HG02571 (cell line): ENCODE measurements around the gene COL26A1.
"Not testable (repeated sequence)": the region's sequence is repeated elsewhere in the genome, so short reads cannot be mapped to it uniquely, and the experiment has no call there.

ENCODE experiments used
- ATAC-seq: cut with Tn5 transposase; IDR thresholded peaks from one replicate; pipeline ENCODE4 v1.9.1; 2021; ENCODE audit warnings: mild to moderate bottlenecking, moderate library complexity; ENCODE audit not compliant: unreplicated experiment

Gene COL26A1

GRCh38 chr7:101362334-101363195 lies at the start of gene COL26A1:
Gene COL26A1 (plus strand): TSS chr7:101362875. CDS start chr7:101363033, 158 bp downstream.
- no peak for ATAC-seq

- no peak for ATAC-seq
Measured at GRCh38 chr7:101315336-101315735, 47.3 kb upstream of the COL26A1 start.

- ATAC-seq = no peak
Measured at GRCh38 chr7:101319401-101319800, 43.3 kb upstream of the COL26A1 start.

- ATAC-seq = peak; percentile 93
Measured at GRCh38 chr7:101321491-101322401, 40.9 kb upstream of the COL26A1 start, which contains the start of gene IFT22. Gene IFT22 (minus strand): TSS chr7:101321812. CDS start chr7:101321709, 103 bp downstream.

- ATAC-seq = no peak
Measured at GRCh38 chr7:101328159-101328558, 34.5 kb upstream of the COL26A1 start.

- no peak for ATAC-seq
Measured at GRCh38 chr7:101330011-101330484, 32.6 kb upstream of the COL26A1 start.

GRCh38 chr7:101332026-101332425 lies 30.6 kb upstream of the COL26A1 start:
- ATAC-seq = no peak

GRCh38 chr7:101333912-101334311 lies 28.8 kb upstream of the COL26A1 start:
- no peak for ATAC-seq

- no peak for ATAC-seq
Measured at GRCh38 chr7:101340379-101340778, 22.3 kb upstream of the COL26A1 start.

GRCh38 chr7:101342892-101343291 lies 19.8 kb upstream of the COL26A1 start:
- ATAC-seq = no peak

- ATAC-seq = no peak
Measured at GRCh38 chr7:101347477-101347876, 15.2 kb upstream of the COL26A1 start.

GRCh38 chr7:101348456-101349067 lies 14.1 kb upstream of the COL26A1 start:
- not testable (repeated sequence) for ATAC-seq

- ATAC-seq = not testable (repeated sequence)
Measured at GRCh38 chr7:101349300-101349699, 13.4 kb upstream of the COL26A1 start.

GRCh38 chr7:101352920-101353308 lies 9.8 kb upstream of the COL26A1 start:
- ATAC-seq = no peak

- no peak for ATAC-seq
Measured at GRCh38 chr7:101357433-101357832, 5.2 kb upstream of the COL26A1 start.

- ATAC-seq = no peak
Measured at GRCh38 chr7:101363196-101363733, 590 bp downstream of the COL26A1 start.

GRCh38 chr7:101363734-101364374 lies 1.2 kb downstream of the COL26A1 start:
- no peak for ATAC-seq

GRCh38 chr7:101365956-101366355 lies 3.3 kb downstream of the COL26A1 start:
- ATAC-seq = no peak

GRCh38 chr7:101367676-101368075 lies 5.0 kb downstream of the COL26A1 start:
- ATAC-seq = no peak
